IMR-90 (cell line): ENCODE measurements around the gene KLHL8. TPM values are rescaled to one million over a fixed set of nuclear protein-coding genes. Genes with fewer than 3 reads are reported as not detected.

Experiments
- ATAC-seq: fragments of 200-7000 bp; cut with Tn5 transposase; 2 replicates; pipeline ENCODE4 v1.9.1; 2020; ENCODE audit warnings: low read depth, mild to moderate bottlenecking, moderate library complexity
- BruUV-seq: library from RNA; stranded (reverse); fragments of 400-500 nt; replicated peaks from 2 replicates; lab custom pipeline; 2021; lab: Mats Ljungman, UMichigan
- CTCF ChIA-PET: fragments of 300-600 bp; formaldehyde crosslinking; extraction: SDS; loops from one replicate; lab custom pipeline; 2021; ENCODE audit warnings: antibody characterized with exemption; lab: Yijun Ruan, JAX
- POLR2A ChIA-PET: fragments of 300-600 bp; sonication (Branson Sonifier 250); formaldehyde crosslinking; loops from one replicate; lab custom pipeline; 2022; ENCODE audit warnings: antibody characterized with exemption; ENCODE audit not compliant: unreplicated experiment; lab: Charles Lee
- DNase-seq: peaks from one replicate; pipeline ENCODE4 v3.0.0; 2013
- H2AFZ ChIP-seq: replicated peaks from 2 replicates; pipeline ENCODE3; 2013; ENCODE audit warnings: low read length, mild to moderate bottlenecking; ENCODE audit not compliant: poor library complexity
- H2AK5ac ChIP-seq: 2 replicates; pipeline ENCODE4 v1.6.1; 2013; ENCODE audit warnings: low read depth, low read length, inconsistent platforms
- H2AK9ac ChIP-seq: replicated peaks from 2 replicates; pipeline ENCODE3; 2013; ENCODE audit warnings: mild to moderate bottlenecking, low read depth, low read length, moderate library complexity; ENCODE audit not compliant: poor library complexity
- H2BK120ac ChIP-seq: 2 replicates; pipeline ENCODE4 v1.6.1; 2013; ENCODE audit warnings: low read depth, low read length, inconsistent platforms
- H2BK15ac ChIP-seq: 3 replicates; pipeline ENCODE4 v1.6.1; 2013; ENCODE audit warnings: low read depth, low read length, inconsistent platforms
- H2BK20ac ChIP-seq: 2 replicates; pipeline ENCODE4 v1.6.1; 2013; ENCODE audit warnings: low read depth, mild to moderate bottlenecking, inconsistent platforms, low read length, moderate library complexity
- H2BK5ac ChIP-seq: 2 replicates; pipeline ENCODE4 v1.6.1; 2013; ENCODE audit warnings: mild to moderate bottlenecking, low read depth, low read length, inconsistent platforms; ENCODE audit not compliant: poor library complexity, severe bottlenecking
- H3K14ac ChIP-seq: replicated peaks from 2 replicates; pipeline ENCODE4 v1.6.1; 2013; ENCODE audit warnings: low read depth, low read length, inconsistent platforms
- H3K18ac ChIP-seq: 2 replicates; pipeline ENCODE4 v1.6.1; 2013; ENCODE audit warnings: low read depth, low read length, control low read depth
- H3K23ac ChIP-seq: 2 replicates; pipeline ENCODE4 v1.6.1; 2013; ENCODE audit warnings: low read depth, low read length, inconsistent platforms
- H3K27ac ChIP-seq: 2 replicates; pipeline ENCODE4 v1.5.1; 2013; ENCODE audit warnings: mild to moderate bottlenecking, control low read depth, low read length; ENCODE audit not compliant: insufficient read depth
- H3K27me3 ChIP-seq: 2 replicates; pipeline ENCODE4 v1.6.1; 2013; ENCODE audit warnings: low read length; ENCODE audit not compliant: control insufficient read depth, insufficient read depth
- H3K36me3 ChIP-seq: 2 replicates; pipeline ENCODE4 v1.6.1; 2013; ENCODE audit warnings: low read length, mixed read lengths; ENCODE audit not compliant: control insufficient read depth, insufficient read depth
- H3K4ac ChIP-seq: 2 replicates; pipeline ENCODE4 v1.6.1; 2013; ENCODE audit warnings: low read depth, low read length, inconsistent platforms
- H3K4me1 ChIP-seq: 2 replicates; pipeline ENCODE4 v1.6.1; 2013; ENCODE audit warnings: low read length, mixed read lengths; ENCODE audit not compliant: control insufficient read depth, insufficient read depth
- H3K4me2 ChIP-seq: 2 replicates; pipeline ENCODE4 v1.6.1; 2013; ENCODE audit warnings: low read depth, mild to moderate bottlenecking, control low read depth, low read length, moderate library complexity
- H3K4me3 ChIP-seq: 2 replicates; pipeline ENCODE4 v1.5.1; 2013; ENCODE audit warnings: low read depth, mild to moderate bottlenecking, control low read depth, low read length, moderate library complexity; ENCODE audit not compliant: insufficient read depth
- H3K56ac ChIP-seq: 2 replicates; pipeline ENCODE4 v1.6.1; 2013; ENCODE audit warnings: low read length, inconsistent platforms; ENCODE audit not compliant: insufficient read depth; ENCODE audit errors: extremely low read depth
- H3K79me1 ChIP-seq, 2 experiments: 2 replicates each; pipeline ENCODE4 v1.6.1; 2013; ENCODE audit warnings: low read length in 2 of 2, inconsistent platforms in 1 of 2, low read depth in 1 of 2
- H3K9ac ChIP-seq: 2 replicates; pipeline ENCODE4 v1.6.1; 2013; ENCODE audit warnings: low read depth, low read length, control low read depth
- H3K9me1 ChIP-seq: 2 replicates; pipeline ENCODE4 v1.6.1; 2013; ENCODE audit warnings: low read length, inconsistent platforms; ENCODE audit not compliant: insufficient read depth
- H3K9me3 ChIP-seq: 2 replicates; pipeline ENCODE4 v1.6.1; 2013; ENCODE audit warnings: low read length; ENCODE audit not compliant: control insufficient read depth, insufficient read depth
- H4K20me1 ChIP-seq: 2 replicates; pipeline ENCODE4 v1.6.1; 2013; ENCODE audit warnings: low read length, inconsistent platforms; ENCODE audit not compliant: insufficient read depth
- H4K5ac ChIP-seq: 2 replicates; pipeline ENCODE4 v1.6.1; 2013; ENCODE audit warnings: mild to moderate bottlenecking, low read depth, low read length, control low read depth
- H4K8ac ChIP-seq, 2 experiments: 2 replicates each; pipeline ENCODE4 v1.6.1; 2013; ENCODE audit warnings: low read depth in 2 of 2, low read length in 2 of 2, control low read depth in 1 of 2, inconsistent platforms in 1 of 2
- H4K91ac ChIP-seq: 2 replicates; pipeline ENCODE4 v1.6.1; 2013; ENCODE audit warnings: low read depth, low read length, inconsistent platforms; ENCODE audit not compliant: insufficient read depth
- CEBPB ChIP-seq: IDR thresholded peaks from 2 replicates; pipeline ENCODE4 v1.6.1; 2012; ENCODE audit warnings: low read depth, low read length, improper control_type of control experiment
- MAFK ChIP-seq: IDR thresholded peaks from 2 replicates; pipeline ENCODE4 v1.6.1; 2012; ENCODE audit warnings: low read depth, low read length, improper control_type of control experiment
- MAZ ChIP-seq: IDR thresholded peaks from 2 replicates; pipeline ENCODE4 v1.6.1; 2012; ENCODE audit warnings: low read depth, mild to moderate bottlenecking, low read length, improper control_type of control experiment, moderate library complexity, borderline replicate concordance
- MXI1 ChIP-seq: IDR thresholded peaks from 2 replicates; pipeline ENCODE4 v1.6.1; 2012; ENCODE audit warnings: low read depth, mild to moderate bottlenecking, low read length, moderate library complexity, borderline replicate concordance
- NFE2L2 ChIP-seq: fragments of 150-350 bp; IDR thresholded peaks from 2 replicates; pipeline ENCODE4 v1.6.1; 2016; ENCODE audit warnings: low read depth, mild to moderate bottlenecking, low read length
- POLR2A ChIP-seq: IDR thresholded peaks from 2 replicates; pipeline ENCODE4 v1.6.1; 2012; ENCODE audit warnings: mild to moderate bottlenecking, low read depth, low read length
- RAD21 ChIP-seq: IDR thresholded peaks from 2 replicates; pipeline ENCODE4 v1.6.1; 2012; ENCODE audit warnings: low read length, improper control_type of control experiment
- WGBS, 2 experiments: methylation state at CpG; one replicate each; pipeline versions ENCODE4 v1.1.5 to v1.1.7; 2013; ENCODE audit warnings: missing lambda C conversion rate in 2 of 2; ENCODE audit not compliant: insufficient read length in 1 of 2; ENCODE audit errors: extremely low coverage in 2 of 2; 5-methylcytosine and 5-hydroxymethylcytosine counted together
- dilution Hi-C: fragments of 300-500 bp; cut with HindIII; formaldehyde crosslinking; loops from one replicate; pipeline ENCODE4 v1.14.3; 2018; ENCODE audit warnings: low sequenced_read_pairs; ENCODE audit not compliant: unreplicated experiment
- in situ Hi-C: fragments of 300-500 bp; cut with MboI; formaldehyde crosslinking; loops from 3 replicates; pipeline ENCODE4 v1.14.3; 2019; ENCODE audit warnings: low sequenced_read_pairs, inconsistent platforms, mixed read lengths
- intact Hi-C: fragments of 100-400 bp; cut with micrococcal nuclease; formaldehyde crosslinking; loops from 2 replicates; pipeline ENCODE4 v1.10.0; 2022
- polyA plus RNA-seq, 3 experiments: library from polyadenylated mRNA; depleted of rRNA; stranded (reverse); fragments of >200 nt; gene quantifications; 2 replicates each; pipeline ENCODE4 v1.2.3, GENCODE V29; 2012; ENCODE audit warnings: low replicate concordance in 1 of 3
- total RNA-seq: library from RNA; depleted of rRNA; stranded (reverse); fragments of >200 nt; gene quantifications from 2 replicates; pipeline ENCODE4 v1.2.3, GENCODE V29; 2012
- TF ChIP-seq, protein P1 (sequence below): conservative IDR thresholded peaks from 2 replicates; pipeline ENCODE4 v1.5.1; 2012; ENCODE audit warnings: mild to moderate bottlenecking, low read depth, low read length, improper control_type of control experiment
- TF ChIP-seq, protein P2 (sequence below): fragments of 150-350 bp; IDR thresholded peaks from 2 replicates; pipeline ENCODE4 v1.6.1; 2017; ENCODE audit warnings: mild to moderate bottlenecking, antibody characterized with exemption, low read length, low read depth

Gene KLHL8
- total and polyA plus RNA-seq, 2 of the 4 experiments (the other 2 are of a cell fraction) = 3.1 to 9.5 TPM

DNA sequence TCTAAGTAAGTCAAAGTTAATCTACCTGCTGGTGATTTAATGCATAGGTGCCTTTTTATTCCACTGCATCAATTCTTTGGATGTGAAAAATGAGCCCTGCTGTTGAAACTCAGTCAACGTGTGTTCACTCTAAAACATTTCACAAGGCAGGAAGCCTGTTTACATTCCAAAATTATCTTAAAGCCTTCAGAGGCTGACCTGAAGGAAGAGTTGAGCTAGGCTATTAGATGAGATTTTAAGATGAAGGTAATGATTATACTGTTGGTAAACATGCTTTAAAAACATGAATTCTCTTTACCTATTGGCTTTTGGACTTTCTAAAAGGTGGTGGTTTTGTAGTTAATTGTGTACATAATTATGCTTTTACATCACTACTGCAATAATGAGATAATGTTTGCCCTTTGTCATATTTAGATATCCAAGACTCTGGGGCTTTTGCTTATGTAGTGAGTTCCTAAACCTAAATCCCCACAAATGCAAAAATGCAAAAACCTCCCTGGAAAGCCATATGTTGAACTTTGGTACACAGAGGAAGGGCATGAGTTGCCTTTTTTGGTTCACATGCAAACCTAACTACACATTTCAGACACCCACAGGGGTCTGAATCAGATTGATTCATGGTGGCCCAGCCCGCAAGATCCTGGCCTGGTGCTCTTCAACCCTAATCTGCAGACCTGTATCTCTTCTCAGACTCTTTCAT lies 92.3 kb downstream of the KLHL8 start:
- POLR2A ChIA-PET = no interaction called here
- Histone ChIP-seq H2BK5ac (peak overlapping the region; percentile 82), H3K27me3 (no peaks in the 10 kb centered on the region), H4K20me1 (no peaks in the 10 kb centered on the region), H4K91ac (peak overlapping the region; percentile 40; the same call in 1 of the 2 replicates), H3K56ac (no peak overlapping the region), H2AFZ (no peak overlapping the region), H3K9ac (no peak overlapping the region), H3K4me2 (peak overlapping the region; percentile 51), H3K79me1 (peaks cover 10 to 22% of the 10 kb centered on the region in 2 experiments; a peak in 2 of 4 replicates), H3K4me3 (no peak overlapping the region), H2BK20ac (peak overlapping the region; percentile 69; the same call in 1 of the 2 replicates), H2AK5ac (0 out of 2 replicates have a peak overlapping the region, but pooled peaks have one; percentile 4), H3K18ac (peak overlapping the region; percentile 1; the same call in 1 of the 2 replicates), H3K23ac (no peak overlapping the region), H4K5ac (peak overlapping the region; percentile 8; the same call in 1 of the 2 replicates), H3K9me1 (peaks cover 8% of the 10 kb centered on the region), H3K27ac (peak overlapping the region; percentile 77; the same call in 1 of the 2 replicates), H3K9me3 (no peaks in the 10 kb centered on the region), H2BK120ac (peak overlapping the region; percentile 43; the same call in 1 of the 2 replicates), H3K4ac (0 out of 2 replicates have a peak overlapping the region, but pooled peaks have one; percentile 19), H4K8ac (no peak overlapping the region; a peak in 1 of 4 replicates), H2AK9ac (no peak overlapping the region), H3K14ac (no peak overlapping the region), H3K36me3 (peaks cover 27% of the 10 kb centered on the region), H3K4me1 (peaks cover 7% of the 10 kb centered on the region), H2BK15ac (0 out of 3 replicates have a peak overlapping the region, but pooled peaks have one; percentile 51)
- WGBS, 2 experiments = 100% methylated on average over 1 of the region's 2 CpGs; no CpG with 5 or more reads in 1 of the 2 experiments
- TF ChIP-seq MXI1 (no peak), RAD21 (no peak), MAFK (no peak), POLR2A (no peak), MAZ (no peak), NFE2L2 (no peak), CEBPB (no peak)
- TF ChIP-seq, protein P1, sequence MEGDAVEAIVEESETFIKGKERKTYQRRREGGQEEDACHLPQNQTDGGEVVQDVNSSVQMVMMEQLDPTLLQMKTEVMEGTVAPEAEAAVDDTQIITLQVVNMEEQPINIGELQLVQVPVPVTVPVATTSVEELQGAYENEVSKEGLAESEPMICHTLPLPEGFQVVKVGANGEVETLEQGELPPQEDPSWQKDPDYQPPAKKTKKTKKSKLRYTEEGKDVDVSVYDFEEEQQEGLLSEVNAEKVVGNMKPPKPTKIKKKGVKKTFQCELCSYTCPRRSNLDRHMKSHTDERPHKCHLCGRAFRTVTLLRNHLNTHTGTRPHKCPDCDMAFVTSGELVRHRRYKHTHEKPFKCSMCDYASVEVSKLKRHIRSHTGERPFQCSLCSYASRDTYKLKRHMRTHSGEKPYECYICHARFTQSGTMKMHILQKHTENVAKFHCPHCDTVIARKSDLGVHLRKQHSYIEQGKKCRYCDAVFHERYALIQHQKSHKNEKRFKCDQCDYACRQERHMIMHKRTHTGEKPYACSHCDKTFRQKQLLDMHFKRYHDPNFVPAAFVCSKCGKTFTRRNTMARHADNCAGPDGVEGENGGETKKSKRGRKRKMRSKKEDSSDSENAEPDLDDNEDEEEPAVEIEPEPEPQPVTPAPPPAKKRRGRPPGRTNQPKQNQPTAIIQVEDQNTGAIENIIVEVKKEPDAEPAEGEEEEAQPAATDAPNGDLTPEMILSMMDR = no peak
- TF ChIP-seq, protein P2, sequence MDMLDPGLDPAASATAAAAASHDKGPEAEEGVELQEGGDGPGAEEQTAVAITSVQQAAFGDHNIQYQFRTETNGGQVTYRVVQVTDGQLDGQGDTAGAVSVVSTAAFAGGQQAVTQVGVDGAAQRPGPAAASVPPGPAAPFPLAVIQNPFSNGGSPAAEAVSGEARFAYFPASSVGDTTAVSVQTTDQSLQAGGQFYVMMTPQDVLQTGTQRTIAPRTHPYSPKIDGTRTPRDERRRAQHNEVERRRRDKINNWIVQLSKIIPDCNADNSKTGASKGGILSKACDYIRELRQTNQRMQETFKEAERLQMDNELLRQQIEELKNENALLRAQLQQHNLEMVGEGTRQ = no peak
- in situ Hi-C loops = no loop called here
- intact Hi-C loops = loop anchor here (10.0 kb wide), 1 partner anchor 203 kb away; no protein-coding TSS in a partner anchor
- dilution Hi-C loops = no loop called here
- CTCF ChIA-PET = no interaction called here
- no TSS peak for BruUV-seq
- DNase-seq (peak; percentile 26), ATAC-seq (peak; percentile 81)
